Embryonic facial prominence (tissue), 1 donor: Measurements from ENCODE around the gene MICAL2.

ENCODE experiments used
- DNase-seq: peaks from one replicate; pipeline ENCODE4 v3.0.0-alpha.2; 2016; ENCODE audit errors: extremely low spot score

The MICAL2 gene

DNA sequence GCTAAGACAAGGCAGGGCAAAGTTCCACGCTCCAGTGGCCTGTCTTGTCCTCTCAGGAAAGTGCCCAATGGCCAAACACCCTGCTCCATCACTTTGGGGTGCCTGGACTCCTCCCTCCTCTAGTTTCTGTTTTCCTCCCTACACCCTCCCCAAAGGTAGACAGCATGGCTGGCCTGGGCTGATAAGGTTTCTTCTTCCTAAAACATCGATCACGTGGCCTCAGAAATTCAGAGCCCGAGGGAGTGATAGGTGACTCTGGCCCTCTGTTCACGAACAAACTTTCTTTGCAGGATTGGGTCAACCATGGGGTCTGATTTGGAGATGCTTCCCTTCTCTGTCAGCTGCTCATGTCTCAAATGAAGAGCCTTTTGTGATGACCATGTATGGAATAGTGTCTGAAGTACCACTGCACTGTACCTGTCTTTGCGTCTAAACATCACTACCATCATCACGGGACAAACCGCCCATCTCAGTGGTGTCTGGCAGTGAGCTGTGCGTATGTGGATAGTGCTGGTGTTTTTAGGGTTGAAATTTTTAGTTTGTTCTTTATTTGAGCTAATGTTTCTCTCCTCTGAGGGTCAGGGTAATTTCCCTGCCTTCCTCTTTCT, 6.1 kb downstream of the MICAL2 start:
- no peak for DNase-seq

DNA sequence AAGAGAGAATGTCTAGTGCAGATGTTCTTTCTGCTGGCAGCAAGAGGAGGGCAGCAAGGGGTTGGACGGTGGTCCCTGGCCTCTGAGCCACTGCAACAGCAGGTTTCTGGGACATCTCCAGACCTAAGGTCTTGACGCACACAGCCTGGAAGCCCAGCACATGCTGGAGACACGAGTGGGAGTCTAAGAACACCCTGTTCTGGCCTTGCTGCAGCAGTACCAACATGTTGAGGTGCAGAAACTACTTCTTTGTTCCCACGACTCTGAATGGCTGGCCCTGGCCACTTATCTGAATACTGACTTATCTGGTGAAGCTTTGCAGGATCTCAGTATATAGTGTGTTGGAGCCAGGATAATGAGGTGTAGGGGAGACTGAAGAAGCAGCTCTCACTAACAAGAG, 6.8 kb downstream of the MICAL2 start:
- DNase-seq: no peak

DNA sequence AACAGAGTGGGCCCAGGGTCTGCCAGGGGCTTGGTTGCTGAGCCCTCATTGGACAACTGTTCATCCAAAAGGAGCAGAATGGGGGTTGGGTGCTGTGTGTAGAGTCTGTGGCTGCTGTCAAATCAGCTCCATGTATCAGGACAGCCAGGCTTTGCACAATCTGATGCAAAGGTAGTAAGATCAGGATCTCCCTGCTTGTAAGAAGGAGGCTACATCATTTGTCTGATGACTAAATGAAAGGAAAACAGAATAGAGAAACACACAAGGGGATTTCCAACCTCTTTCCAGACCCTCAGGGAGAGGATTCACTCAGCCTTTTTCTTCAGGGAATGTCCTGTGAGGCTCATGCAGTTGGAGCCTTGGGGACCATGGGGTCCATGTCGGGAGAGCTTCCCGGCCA, 7.2 kb downstream of the MICAL2 start:
- DNase-seq: no peak

DNA sequence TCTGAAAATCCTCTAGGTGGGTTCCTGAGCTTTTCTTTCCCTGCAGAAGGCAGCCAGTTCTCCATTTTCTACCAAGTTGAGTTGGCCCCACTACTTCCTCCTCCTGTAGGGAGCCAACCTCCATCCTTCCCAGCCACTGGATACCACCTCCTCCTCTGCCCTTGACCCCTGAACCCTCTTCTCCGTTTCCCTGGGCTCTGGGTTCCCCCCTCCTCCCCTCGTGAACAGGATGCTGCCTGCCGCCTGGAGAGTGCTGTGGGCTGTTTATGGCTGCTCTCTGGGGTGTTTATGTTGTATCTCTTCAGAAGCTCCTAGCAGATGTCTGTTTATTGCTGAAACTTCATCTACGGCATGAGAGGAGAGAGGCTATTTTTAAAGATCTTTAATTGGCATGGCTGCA, 8.6 kb downstream of the MICAL2 start:
- no peak for DNase-seq

DNA sequence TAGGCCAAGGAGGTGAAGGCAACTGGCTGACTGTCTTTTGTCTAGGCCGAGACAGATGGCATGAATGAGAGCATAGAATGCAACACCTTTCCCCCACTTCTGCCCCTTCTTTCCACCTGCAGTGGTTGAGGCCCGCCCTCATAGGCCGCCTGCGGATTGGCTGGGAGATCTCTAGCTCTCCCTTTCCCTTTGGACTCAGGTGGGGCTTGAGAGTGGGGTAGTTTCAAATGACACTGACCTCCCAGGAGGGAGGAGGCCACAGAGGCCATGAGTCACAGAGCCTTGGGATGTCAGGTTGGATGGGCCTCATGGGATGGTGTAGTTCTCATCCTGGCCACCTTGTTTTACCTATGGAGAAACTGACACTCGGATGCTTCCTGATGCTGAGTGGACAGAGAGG, 9.1 kb downstream of the MICAL2 start:
- no peak for DNase-seq

DNA sequence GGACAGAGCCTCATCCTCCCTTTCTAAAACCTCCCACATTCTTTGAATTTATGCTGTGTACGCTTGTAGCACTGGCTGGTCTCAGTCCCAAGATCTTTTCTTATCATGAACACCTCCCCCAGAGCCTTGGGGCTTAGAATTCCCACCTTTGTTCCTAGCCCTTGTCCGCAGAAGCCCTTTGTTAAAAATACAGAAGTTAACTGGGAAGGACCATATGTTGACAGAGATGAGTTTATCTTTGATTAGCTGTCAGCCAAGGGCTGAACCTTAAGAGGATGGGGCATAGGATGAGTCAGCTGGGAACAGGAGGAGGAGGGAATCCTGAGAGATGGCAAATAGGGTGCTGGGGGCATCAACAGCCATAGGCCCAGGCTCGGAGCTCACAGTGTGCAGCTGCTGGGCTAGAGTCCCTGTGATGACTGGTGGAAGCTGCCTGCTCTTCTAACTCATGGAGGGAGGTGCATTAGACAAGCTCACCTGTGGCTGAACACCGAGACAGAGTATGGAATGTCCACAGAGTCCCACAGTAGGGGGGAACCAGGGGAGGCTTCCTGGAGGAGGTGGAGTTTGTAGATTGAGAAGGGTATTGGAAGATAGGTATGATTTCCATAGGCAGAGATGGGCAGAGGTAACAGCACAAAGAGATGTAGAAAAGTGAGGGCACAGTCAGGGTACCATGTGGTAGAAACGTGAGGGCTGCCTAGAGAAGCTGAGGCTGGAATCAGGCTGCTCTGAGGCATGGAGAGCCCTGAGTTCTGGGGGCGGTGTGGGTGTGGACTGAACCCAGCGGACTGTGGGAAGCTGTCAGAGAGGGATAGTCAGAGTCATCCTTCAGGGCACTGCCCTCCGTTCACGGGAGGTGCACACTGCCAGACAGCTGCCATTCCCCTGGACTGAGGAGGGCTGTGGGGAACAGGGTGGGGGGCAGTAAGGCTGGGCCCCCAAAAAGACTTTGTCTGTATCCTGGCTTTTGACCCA, 9.9 kb downstream of the MICAL2 start:
- DNase-seq: no peak

DNA sequence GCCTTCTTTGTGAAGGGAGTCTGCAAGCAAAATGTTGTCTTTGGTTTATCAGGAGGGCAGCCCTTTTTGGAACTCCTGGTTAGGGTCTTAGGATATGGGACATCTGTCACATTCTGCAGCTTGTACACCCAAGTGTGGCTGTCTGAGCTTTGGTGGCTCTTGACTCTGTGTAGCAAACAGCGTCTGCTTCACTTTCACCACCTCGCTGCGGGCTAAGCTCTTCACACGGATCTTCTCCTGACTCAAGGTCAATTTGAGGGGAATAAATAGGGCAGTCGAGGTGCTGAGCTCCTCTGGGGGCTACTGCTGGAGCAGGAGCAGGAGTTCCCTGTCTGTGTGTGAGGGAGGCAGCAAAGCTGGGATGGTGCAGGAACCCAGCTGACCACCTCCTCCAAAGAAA, 10.6 kb downstream of the MICAL2 start:
- no peak for DNase-seq

DNA sequence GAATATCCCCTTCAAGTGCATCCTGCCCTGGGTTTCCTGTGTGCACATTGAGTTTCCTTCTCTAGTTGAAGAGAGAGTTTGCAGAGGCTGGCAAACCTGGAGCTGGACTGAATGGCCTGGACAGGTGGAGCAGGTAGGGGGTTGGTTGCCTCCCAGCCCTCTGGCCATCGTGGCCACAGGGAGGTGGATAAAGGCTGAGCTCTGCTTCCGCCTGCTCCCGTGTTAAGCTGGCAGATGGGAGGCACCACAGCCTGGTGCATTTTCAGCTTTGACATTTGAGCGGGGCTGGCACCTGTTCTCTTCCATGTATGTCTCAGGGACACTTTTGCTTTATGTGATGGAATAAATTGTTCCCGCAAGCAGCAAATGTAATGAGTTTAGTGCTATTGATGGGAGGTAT, 11.1 kb downstream of the MICAL2 start:
- no peak for DNase-seq

DNA sequence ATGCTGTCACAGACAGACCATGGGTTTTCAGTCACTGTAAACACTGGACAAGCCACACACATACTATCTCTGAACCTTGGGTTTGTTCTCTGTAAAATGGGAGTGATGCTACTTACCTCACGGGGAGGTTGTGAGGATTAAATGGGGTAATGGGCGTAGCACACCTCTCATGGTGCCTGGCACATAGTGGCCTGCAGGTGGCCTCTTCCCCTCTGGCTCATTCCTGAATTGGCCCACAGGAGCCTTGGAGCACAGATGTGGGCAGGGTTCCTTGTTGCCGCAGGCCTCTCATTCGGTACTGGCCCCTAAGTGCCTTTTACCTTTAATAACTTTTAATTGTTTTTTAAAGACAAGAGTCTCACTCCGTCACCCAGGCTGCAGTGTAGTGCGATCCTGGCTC, 11.7 kb downstream of the MICAL2 start:
- no peak for DNase-seq

DNA sequence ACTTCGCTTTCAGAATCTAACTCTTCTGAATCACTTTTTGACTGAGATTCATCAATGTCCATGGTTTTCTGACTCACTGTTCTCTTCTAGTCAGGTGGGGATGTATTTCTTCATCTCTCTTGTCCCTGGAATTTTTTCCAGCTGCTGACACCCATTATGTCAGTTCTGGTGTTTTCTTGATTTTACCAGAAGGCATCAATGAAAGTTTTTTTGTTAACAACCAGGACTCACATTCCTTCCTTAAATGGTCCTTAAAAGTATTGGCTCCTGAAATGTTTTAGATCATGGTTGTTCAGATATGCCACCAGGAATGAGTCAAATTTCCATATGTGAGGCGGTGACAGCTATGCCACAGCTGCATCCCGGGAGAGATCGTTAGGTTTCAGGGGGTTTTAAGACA, 12.9 kb downstream of the MICAL2 start:
- DNase-seq: no peak

DNA sequence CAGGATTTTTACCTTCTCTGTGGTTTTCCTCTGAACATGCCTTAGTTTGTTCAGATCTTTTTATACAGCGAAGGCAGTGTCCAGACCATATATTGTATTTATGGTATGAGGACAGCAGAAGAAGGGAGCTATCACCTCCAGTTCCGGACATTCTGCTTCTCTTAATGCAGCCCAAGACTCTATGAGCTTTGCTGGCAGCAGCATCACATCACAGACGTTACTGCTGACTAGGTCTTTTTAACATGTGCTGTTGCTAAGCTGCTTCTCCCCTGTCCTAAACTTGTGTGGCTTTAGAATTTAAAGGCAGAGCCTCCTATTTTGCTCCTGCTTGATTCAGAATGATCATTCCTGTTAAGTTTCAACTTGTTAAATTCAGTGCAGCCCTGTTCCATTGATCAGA, 13.4 kb downstream of the MICAL2 start:
- no peak for DNase-seq

DNA sequence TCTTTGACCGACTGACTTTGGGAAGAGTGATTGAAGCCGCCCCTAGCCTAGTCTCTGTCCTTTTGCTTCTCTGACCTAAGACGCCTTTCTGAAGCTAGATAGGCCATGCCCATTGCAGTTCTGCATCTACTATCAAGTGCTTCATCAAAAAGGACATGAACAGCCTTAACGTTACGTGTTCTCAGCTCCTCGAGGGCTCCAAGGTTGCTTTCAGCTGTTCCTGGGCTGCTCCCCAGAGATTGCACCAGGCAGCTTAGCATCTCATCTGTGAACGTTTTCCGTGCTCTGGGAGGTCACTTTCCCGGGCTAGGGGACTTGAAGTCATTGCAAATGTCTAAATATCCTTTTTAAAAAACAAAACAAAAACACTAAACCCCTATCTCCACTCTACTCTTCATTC, 13.9 kb downstream of the MICAL2 start:
- no peak for DNase-seq

DNA sequence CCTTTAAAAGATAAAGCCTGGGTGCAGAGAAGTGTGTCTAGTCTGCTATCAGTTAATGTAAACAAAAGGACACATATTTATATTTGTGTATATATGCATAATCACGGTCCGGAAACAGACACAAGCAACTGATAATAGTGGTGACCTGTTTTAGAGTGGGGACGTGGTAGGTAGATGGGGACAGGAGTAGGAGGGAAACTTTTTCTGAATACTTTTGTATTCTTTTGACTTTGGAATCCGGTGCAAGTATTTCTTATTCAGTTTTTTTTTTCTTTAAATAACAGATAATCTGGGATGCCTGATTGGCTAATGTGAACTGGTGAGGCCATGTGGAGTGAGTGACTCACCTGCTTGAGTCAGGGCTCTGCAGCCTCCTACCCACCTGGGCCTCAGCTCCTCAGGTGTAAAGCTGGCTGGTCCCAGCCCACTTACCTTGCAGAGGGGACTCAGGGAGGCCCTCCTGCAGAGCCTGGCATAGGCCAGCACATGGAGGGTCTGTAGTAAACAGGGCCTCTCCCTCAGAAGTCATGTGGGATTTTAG, 15.3 kb downstream of the MICAL2 start:
- no peak for DNase-seq

DNA sequence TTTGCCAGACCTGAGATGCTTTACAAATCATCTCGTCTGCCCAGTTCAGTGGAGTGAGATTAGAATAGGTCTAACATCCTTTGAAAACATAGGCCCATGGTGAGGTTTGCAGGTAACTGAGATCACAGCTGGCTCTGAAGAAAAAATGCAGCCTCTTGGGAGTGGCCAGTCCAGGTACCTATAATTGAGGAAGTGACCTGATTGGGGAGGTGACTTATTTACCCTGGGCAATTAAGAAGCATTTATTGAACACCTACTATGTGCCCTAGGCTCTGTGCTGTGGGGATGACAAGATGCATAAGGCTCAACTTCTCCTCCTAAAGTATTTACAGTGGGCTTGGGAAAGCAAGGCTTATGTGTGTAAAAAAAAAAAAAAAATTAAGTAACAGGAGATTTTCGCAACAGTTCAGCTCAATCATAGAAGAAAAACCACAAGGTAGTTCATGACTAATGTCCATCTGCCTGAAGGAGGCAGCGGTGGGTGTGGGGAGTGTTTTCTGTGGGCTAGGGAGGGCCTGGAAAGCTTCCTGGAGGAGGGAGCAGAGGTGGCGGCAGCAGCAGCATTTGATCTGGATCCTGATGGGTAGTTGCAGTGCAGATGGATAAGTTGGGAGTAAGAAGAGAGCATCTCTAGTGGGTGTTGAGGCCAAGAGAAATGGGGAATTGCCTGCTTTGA, 16.1 kb downstream of the MICAL2 start:
- DNase-seq: no peak

DNA sequence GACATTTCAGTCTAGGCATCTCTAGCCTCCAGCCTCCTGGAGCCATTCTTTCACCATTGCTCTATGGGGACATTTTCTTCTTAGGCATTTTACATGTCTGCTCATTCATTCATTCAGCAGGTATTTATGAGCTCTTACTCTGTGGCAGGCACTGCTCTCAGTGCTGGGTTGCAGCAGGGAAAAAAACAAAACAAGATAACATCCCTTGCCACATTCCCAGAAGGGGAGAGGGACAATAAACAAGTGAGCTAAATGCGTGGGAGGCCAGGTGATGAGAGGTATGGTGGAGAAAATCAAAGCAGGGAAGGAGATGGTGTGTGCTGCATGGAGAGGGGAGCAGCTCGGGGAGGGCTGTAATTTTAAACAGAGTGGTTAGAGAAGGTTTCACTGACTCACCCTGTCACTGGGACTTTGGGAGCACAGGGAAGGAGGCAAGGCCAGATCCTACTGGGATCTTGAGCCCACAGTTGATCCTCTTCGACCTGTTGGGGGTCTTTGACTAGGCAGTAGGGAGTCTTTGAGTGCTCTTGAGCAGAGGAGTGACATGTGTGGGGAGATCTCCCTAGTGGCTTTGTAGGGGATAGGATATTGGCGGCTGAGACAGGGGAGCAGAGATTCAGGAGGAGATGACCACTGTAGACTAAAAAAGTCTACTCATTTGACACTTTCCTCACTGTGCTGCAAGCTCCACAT, 17.0 kb downstream of the MICAL2 start:
- DNase-seq: no peak

DNA sequence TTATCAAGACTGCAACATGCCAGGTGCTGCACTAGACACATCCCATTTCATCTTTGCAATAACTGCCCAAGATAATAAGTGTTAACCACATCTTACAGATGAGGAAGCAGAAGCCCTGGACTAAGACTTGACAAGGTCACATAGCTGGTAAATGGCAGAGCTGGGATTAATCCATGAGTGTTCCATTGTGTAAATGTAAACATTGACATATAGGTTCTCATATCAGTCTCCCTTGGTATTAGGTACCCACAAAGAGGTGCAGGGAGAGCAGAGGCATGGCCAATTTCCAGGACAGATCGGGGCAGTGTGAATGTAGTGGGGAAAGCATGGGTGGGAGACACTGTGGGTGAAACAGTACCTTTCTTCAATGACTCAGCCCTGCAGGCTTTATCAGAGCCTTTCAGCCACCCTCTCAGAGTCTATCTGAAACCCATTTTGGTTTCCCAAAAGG, 17.9 kb downstream of the MICAL2 start:
- no peak for DNase-seq

DNA sequence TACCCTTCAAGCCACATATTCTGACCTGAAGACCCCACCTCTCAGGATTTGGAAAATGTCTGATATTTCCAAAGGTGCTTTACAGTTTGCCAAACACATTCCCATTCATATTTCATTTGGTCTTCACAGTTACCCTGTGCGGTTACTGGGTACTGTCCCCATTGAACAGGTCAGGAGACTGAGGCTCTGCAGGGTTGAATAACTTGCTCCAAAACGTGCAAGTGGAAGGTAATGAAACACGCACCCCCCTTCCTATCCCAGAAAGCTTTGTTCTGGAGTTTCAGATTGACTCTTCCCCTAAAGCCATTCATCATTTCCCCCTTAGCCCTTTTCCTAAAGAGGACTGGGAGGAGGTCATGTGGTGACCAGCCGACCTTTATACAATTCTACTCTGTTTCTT, 18.8 kb downstream of the MICAL2 start:
- no peak for DNase-seq

DNA sequence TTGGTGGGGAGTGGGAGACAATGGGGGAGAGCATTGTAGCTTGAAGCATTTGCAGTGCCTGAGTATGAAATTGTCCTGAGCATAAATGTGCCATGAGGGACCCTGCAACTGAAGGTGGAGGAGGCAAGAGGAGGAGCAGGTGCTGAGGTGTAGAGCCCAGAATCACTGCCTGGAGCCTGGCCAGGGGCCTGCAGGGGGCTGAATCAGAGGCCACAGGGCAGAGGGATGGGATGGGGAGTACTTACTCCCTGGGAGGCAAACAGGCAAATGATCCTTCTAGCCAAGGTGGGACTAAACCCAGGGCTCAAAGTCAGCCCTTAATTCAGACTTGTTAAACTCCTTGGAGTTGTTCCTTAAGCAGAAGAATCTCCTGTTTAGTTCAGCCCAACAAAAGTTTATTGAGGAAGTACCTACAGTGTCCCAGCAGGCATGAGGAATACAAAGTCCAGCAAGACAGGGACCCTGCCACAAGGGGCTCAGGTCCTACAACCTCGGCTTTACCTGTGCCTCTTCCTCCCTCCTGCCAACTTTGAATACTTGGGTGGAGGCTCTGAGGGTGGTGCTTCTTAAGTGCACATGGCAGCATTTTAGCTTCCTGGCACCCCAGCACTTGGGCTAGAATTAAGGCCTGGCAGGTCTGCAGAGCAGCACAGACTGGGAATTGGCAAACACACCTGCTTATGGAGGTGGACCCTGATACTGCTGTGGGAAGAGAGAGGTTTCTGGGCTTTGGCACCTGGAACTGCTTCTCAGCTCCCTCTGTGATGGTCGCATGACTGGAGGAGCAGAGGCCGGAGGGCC, 20.0 kb downstream of the MICAL2 start:
- no peak for DNase-seq

DNA sequence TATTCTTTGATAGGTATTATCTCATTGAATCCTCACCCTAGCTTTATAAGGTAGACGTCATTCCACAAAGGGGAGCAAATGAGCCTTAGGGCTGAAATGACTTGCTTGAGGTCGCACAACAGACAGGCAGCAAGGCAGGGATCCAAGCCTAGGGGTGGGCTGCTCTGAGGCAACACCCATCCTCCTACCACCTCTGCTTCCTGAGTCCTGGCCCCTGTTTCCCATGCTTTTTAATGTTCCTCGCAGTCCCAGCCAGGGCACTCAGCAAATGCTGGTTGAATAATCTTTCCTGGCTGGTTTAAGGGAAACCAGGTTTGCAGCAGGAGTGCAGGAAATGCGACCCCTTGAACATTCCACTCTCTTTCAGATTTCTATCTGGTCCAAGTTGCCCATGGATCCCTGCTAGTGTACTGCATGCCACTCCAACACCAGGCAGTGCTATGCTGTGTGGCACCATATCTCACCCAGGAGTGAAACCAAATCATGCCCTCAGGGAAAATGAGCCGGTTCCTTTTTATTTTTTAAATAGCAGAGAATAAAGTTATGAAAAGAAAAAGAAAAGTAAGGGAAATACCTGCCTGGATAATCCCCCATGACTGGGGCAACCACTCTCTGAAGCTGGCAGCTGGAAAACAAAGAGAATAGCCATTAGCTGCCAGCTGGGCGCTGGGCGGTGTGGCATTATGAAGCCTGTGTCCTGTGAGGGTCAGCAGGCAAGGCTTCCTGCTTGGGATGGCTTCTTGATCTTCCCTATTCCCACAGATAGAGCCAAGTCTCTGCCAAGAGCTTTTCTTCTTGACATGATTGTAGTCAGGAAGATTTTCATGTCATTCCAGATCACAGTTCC, 21.8 kb downstream of the MICAL2 start:
- no peak for DNase-seq

DNA sequence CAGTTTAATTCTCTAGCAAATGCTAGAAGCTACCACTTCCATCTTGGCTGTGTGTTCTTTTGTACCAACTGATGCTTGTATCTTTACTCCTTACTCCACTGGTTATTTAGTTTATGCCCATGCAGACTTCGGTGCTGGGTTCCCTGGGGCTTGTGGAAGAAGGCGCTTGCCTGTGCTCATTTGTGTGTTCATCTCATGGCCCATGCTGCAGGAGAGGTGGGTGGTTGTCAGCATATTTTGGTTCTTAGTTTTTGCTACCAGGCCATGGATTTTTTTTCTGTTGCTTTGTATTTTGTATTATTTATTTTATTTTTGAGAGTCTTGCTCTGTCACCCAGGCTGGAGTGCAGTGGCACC, 22.4 kb downstream of the MICAL2 start:
- DNase-seq: no peak
